ENCODE data around the gene ARHGEF40. TPM values are rescaled to one million over a fixed set of nuclear protein-coding genes. Genes with fewer than 3 reads are reported as not detected.

ARHGEF40 gene
- total and polyA plus RNA-seq, 10 of the 15 experiments (the other 5 are each of a cell fraction or from before 2014, with no cell fraction given): 0.03 to 0.31 (median 0.08) TPM; not detected in 2

DNA sequence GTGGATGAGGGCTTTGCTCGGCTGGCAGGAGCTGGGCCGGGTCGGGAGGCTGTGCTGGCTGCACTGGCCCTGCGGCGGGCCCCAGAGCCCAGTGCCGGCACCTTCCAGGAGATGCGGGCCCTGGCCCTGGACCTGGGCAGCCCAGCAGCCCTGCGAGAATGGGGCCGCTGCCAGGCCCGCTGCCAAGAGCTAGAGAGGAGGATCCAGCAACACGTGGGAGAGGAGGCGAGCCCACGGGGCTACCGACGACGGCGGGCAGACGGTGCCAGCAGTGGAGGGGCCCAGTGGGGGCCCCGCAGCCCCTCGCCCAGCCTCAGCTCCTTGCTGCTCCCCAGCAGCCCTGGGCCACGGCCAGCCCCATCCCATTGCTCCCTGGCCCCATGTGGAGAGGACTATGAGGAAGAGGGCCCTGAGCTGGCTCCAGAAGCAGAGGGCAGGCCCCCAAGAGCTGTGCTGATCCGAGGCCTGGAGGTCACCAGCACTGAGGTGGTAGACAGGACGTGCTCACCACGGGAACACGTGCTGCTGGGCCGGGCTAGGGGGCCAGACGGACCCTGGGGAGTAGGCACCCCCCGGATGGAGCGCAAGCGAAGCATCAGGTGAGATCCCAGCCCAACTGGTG is 11.5 kb downstream of the ARHGEF40 start:
- in situ Hi-C loops (cut with MboI): no loop called here

DNA sequence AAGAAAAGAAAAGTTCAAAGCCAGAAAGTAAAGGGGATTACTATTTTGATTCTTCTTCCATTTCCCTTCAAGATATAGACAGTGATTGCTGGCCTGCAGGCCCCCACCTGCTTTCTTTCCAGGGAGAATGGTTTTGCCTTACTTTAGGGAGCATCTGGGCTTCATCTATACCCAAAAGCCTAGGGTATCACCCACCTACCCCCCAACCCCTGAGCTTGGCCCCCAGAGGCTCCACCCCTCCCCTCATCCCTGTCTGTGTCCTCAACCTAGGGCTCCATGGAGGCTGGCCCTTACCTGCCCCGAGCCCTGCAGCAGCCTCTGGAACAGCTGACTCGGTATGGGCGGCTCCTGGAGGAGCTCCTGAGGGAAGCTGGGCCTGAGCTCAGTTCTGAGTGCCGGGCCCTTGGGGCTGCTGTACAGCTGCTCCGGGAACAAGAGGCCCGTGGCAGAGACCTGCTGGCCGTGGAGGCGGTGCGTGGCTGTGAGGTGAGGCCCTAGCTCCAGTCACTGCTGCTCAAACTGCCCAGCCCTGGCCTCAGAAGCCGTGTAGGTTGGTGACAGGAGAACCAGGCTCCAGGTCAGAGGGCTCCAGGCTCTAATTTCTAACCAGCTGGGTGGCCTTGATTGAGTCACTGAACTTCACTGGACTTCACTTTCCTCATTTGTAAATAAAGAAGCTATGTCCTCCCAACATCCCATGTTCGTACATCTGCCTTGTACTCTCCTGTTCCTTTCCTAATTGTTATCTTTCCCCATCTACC is 13.6 kb downstream of the ARHGEF40 start:
- no peak overlapping the region for H3K4me2 ChIP-seq (ENCODE audit: control insufficient read depth, insufficient read depth)
- DNase-seq (ENCODE audit: low read depth, low spot score) (no peak), FAIRE-seq (no peak), ATAC-seq (no peak)
- ChIA-PET RAD21 (ENCODE audit: unreplicated experiment) (no interaction called here), POLR2A (no interaction called here), CTCF (interaction anchor here (0.9 to 2.4 kb wide), 6 partner anchors 9 to 78 kb away, joined by 3 to 14 read pairs (median 8); no protein-coding TSS in a partner anchor), SMC1A (ENCODE audit: uncharacterized antibody, unreplicated experiment) (interaction anchor here (1.6 kb wide), 1 partner anchor 69 kb away, joined by 4 read pairs; no protein-coding TSS in a partner anchor)
- no TSS peak for BruUV-seq (replicated peaks)
- H3K27me3 ChIP-seq (replicated peaks in 1 of 2; ENCODE audit: control insufficient read depth in 2 of 2, insufficient read depth in 2 of 2, low read length in 1 of 2): peaks cover 0 to 2% of the 10 kb centered on the region in 2 experiments; a peak in 1 of 4 replicates
- no peaks in the 10 kb centered on the region for H3K4me1 ChIP-seq (ENCODE audit: control insufficient read depth, insufficient read depth, low read length)
- no peaks in the 10 kb centered on the region for H4K20me1 ChIP-seq (ENCODE audit: control insufficient read depth, insufficient read depth)
- H3K9me3 ChIP-seq (replicated peaks; ENCODE audit: control insufficient read depth, insufficient read depth, low read length): no peaks in the 10 kb centered on the region
- WGBS (ENCODE audit: insufficient coverage, insufficient replicate concordance, low lambda C conversion rate, missing lambda C conversion rate): 29% methylated on average over 11 of the region's 11 CpGs
- no peaks in the 10 kb centered on the region for H3K36me3 ChIP-seq (ENCODE audit: control insufficient read depth in 2 of 2, insufficient read depth in 2 of 2, low read length in 1 of 2)
- intact Hi-C loops (cut with micrococcal nuclease; ENCODE audit: unreplicated experiment): no loop called here
- no peak overlapping the region for H3K4me3 ChIP-seq
- no peak overlapping the region for H3K9ac ChIP-seq (ENCODE audit: control insufficient read depth, insufficient read depth, low read length)
- no peak overlapping the region for H3K27ac ChIP-seq (ENCODE audit: control insufficient read depth, insufficient read depth)
- in situ Hi-C loops (cut with MboI): no loop called here
- TF ChIP-seq, protein P1, sequence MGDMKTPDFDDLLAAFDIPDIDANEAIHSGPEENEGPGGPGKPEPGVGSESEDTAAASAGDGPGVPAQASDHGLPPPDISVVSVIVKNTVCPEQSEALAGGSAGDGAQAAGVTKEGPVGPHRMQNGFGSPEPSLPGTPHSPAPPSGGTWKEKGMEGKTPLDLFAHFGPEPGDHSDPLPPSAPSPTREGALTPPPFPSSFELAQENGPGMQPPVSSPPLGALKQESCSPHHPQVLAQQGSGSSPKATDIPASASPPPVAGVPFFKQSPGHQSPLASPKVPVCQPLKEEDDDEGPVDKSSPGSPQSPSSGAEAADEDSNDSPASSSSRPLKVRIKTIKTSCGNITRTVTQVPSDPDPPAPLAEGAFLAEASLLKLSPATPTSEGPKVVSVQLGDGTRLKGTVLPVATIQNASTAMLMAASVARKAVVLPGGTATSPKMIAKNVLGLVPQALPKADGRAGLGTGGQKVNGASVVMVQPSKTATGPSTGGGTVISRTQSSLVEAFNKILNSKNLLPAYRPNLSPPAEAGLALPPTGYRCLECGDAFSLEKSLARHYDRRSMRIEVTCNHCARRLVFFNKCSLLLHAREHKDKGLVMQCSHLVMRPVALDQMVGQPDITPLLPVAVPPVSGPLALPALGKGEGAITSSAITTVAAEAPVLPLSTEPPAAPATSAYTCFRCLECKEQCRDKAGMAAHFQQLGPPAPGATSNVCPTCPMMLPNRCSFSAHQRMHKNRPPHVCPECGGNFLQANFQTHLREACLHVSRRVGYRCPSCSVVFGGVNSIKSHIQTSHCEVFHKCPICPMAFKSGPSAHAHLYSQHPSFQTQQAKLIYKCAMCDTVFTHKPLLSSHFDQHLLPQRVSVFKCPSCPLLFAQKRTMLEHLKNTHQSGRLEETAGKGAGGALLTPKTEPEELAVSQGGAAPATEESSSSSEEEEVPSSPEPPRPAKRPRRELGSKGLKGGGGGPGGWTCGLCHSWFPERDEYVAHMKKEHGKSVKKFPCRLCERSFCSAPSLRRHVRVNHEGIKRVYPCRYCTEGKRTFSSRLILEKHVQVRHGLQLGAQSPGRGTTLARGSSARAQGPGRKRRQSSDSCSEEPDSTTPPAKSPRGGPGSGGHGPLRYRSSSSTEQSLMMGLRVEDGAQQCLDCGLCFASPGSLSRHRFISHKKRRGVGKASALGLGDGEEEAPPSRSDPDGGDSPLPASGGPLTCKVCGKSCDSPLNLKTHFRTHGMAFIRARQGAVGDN (IDR thresholded peaks at IDR 0.05): no peak
- TF ChIP-seq MYB (IDR thresholded peaks at IDR 0.05; ENCODE audit: borderline replicate concordance, low read depth, low read length) (no peak), BRCA1 (IDR thresholded peaks at IDR 0.05; ENCODE audit: low read depth, low read length) (no peak), CEBPB (IDR thresholded peaks at IDR 0.05; ENCODE audit: borderline replicate concordance in 1 of 2, low read depth in 2 of 2, low read length in 2 of 2) (no peak), MEF2B (IDR thresholded peaks at IDR 0.05; ENCODE audit: partially characterized antibody, poor library complexity, severe bottlenecking) (no peak), SIN3A (IDR thresholded peaks at IDR 0.05; ENCODE audit: low read depth, low read length) (no peak)
- TF ChIP-seq, protein P2, sequence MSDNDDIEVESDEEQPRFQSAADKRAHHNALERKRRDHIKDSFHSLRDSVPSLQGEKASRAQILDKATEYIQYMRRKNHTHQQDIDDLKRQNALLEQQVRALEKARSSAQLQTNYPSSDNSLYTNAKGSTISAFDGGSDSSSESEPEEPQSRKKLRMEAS (IDR thresholded peaks at IDR 0.05; ENCODE audit: low read depth, low read length): no peak
- H2AFZ ChIP-seq (ENCODE audit: control insufficient read depth, low read depth, low read length): no peak overlapping the region
- H3K79me2 ChIP-seq (ENCODE audit: control insufficient read depth, insufficient read depth, low read length): no peaks in the 10 kb centered on the region

More for the DNA sequence above, 11.5 kb downstream of the ARHGEF40 start:
- POLR2A ChIA-PET: interaction anchor here (1.2 kb wide), 1 partner anchor 11 kb away, joined by 3 read pairs; no protein-coding TSS in a partner anchor
- H3K4me3 ChIP-seq: no peak overlapping the region
- RAD21 ChIA-PET (ENCODE audit: unreplicated experiment): interaction anchor here (1.0 kb wide), 1 partner anchor 66 kb away, joined by 3 read pairs; no protein-coding TSS in a partner anchor
- no peaks in the 10 kb centered on the region for H3K36me3 ChIP-seq (ENCODE audit: control insufficient read depth in 2 of 2, insufficient read depth in 2 of 2, low read length in 1 of 2)
- DNase-seq (ENCODE audit: low read depth, low spot score) (no peak), FAIRE-seq (no peak), ATAC-seq (no peak)
- no peak overlapping the region for H3K4me2 ChIP-seq (ENCODE audit: control insufficient read depth, insufficient read depth)
- no peaks in the 10 kb centered on the region for H4K20me1 ChIP-seq (ENCODE audit: control insufficient read depth, insufficient read depth)
- H3K27ac ChIP-seq (ENCODE audit: control insufficient read depth, insufficient read depth): no peak overlapping the region
- intact Hi-C loops (cut with micrococcal nuclease; ENCODE audit: unreplicated experiment): no loop called here
- H3K4me1 ChIP-seq (ENCODE audit: control insufficient read depth, insufficient read depth, low read length): no peaks in the 10 kb centered on the region
- SMC1A ChIA-PET (ENCODE audit: uncharacterized antibody, unreplicated experiment): no interaction called here
- H2AFZ ChIP-seq (ENCODE audit: control insufficient read depth, low read depth, low read length): no peak overlapping the region
- no peaks in the 10 kb centered on the region for H3K79me2 ChIP-seq (ENCODE audit: control insufficient read depth, insufficient read depth, low read length)
- no peak for TF ChIP-seq SP1 (IDR thresholded peaks at IDR 0.05; ENCODE audit: low read depth, low read length)
- TF ChIP-seq, protein P3, sequence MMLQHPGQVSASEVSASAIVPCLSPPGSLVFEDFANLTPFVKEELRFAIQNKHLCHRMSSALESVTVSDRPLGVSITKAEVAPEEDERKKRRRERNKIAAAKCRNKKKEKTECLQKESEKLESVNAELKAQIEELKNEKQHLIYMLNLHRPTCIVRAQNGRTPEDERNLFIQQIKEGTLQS (IDR thresholded peaks at IDR 0.05; ENCODE audit: borderline replicate concordance, extremely low read depth, low read depth, low read length): no peak
- CTCF ChIA-PET: interaction anchor here (1.5 to 2.2 kb wide), 2 partner anchors 14 to 66 kb away, joined by 4 to 5 read pairs; no protein-coding TSS in a partner anchor
- H3K9ac ChIP-seq (ENCODE audit: control insufficient read depth, insufficient read depth, low read length): no peak overlapping the region
- BruUV-seq (replicated peaks): no TSS peak
- 44% methylated on average over 30 of the region's 30 CpGs for WGBS (ENCODE audit: insufficient coverage, insufficient replicate concordance, low lambda C conversion rate, missing lambda C conversion rate)
- H3K9me3 ChIP-seq (replicated peaks; ENCODE audit: control insufficient read depth, insufficient read depth, low read length): no peaks in the 10 kb centered on the region
- H3K27me3 ChIP-seq (replicated peaks in 1 of 2; ENCODE audit: control insufficient read depth in 2 of 2, insufficient read depth in 2 of 2, low read length in 1 of 2): peaks cover 0 to 3% of the 10 kb centered on the region in 2 experiments; a peak in 1 of 4 replicates

Measured in GM12878 (cell line).